CD4-positive, alpha-beta T cell treated with Interleukin-17A for 4 hours (primary cell): ENCODE measurements around the gene CXCL14.
"Not testable (repeated sequence)": the region's sequence is repeated elsewhere in the genome, so short reads cannot be mapped to it uniquely, and the experiment has no call there.

Source experiments
- DNase-seq: peaks from one replicate; pipeline ENCODE4 v3.0.0-alpha.2; 2020; ENCODE audit warnings: mixed read lengths

The CXCL14 gene

DNA sequence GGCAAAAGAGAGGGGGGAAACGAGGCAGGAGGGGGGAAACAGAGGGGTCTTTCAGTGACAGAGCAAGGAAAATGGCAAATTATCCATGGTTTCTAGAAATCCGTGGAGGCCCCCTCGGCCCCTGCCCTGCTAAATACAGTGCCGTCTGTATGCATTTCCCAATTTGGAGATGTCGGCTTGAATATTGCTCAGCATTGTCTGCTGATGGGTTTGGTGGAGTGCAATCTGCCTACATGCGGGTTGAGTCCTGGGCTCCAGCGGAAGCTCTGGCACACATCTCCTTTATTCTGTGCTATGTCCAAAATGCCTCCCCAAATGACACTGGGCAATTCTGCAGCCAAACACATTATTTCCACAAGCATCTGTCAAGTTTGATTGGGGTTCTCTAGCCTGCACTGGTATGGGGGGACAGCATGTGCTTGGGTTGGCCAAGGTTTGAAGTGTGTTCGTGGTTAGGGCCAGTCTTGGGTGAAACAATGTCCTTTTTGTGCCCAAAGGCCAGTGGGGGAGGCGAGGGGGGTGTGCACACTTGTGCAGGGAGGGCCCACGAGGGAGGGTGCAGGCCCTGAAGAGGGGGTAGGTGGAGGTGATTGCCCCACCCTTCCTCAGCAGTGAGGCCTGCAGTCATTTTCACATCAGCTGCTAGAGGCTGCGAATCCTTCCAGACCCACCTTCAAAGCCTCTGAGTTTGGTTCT, 36.8 kb downstream of the CXCL14 start:
- DNase-seq, result no peak

DNA sequence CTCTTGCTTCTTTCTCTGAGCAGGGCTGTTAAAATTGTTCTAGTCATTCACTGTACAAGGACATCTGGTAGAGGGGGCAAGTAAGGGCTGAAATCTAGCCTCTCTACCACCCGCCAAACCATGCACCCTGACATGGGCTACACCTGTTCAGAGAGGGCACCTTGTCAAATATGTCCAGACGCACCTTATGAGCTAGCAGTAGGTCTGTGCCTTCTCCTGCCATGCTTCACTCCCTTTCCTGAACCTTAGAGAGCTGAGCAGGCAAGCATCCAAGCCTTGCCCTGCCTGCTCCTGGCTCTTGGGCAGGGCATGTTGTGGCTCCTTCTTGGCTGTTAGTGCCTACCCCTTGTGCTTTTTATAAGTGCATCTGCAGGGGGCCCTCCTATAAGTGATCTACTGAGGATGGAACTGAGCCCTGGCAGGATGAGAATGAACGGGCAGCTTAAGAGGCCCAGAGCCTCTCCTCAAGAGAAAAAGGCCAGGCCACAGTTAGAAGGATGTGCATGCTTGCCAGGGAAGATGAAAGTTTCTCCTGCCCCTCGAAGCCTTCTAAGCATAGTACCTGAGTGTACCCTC, 39.3 kb downstream of the CXCL14 start:
- DNase-seq, result no peak

DNA sequence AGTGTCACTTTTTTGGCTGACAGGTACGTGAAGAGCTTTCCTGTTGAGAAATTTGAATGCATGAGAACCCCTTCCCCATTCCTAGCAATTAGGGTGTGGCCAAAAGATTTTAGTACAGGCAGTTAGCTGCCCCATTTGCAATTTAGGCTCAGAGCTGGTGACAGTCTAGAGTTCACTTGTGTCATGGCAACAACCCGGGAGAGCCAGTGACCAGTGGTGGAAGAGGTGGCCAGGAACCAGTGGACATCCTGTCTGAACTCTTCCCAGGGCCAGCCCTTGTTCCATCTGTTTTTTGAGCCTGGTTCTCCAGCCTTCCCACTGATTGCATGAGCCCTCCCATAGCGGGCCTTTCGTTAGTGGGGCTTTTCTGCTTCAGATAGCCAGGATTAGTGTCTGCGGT, 40.5 kb downstream of the CXCL14 start:
- DNase-seq, result no peak

DNA sequence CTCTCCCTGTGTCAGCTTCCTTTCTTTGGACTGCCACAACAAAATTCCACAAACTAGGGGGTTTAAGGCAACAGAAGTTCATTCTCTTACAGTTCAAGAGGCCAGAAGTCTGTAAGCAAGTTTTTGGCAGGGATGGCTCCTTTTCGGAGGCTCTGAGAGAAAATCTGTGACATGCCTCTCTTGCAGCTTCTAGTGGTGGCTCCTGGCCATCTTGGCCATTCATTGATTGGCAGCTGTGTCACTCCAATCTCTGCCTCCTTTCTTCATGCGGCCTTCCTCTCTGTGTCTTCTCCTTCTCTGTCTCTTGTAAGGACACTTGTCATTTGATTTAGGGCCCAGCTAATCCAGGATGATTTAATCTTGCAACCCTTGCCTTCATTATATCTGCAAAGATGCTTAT, 41.0 kb downstream of the CXCL14 start:
- DNase-seq, result no peak

DNA sequence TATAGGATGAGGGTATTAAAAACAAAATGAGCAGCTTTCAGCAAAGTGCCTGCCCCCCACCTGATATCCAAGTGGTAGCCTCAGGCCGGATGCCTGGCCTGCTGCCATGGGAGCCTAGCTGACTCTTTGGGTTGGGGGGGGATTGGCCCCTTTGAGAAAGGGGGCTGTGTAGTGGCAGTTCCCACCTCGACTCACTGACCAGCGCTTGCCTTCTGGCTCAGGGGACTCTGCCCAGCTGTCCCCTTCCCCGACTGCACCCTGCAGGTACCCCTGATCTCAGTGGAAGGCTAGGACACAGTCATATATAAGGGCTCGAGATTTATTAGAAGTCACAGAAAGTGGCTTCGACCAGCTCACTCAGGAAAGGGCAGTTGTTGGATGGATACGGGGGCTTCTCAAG, 41.5 kb downstream of the CXCL14 start:
- DNase-seq, result no peak

DNA sequence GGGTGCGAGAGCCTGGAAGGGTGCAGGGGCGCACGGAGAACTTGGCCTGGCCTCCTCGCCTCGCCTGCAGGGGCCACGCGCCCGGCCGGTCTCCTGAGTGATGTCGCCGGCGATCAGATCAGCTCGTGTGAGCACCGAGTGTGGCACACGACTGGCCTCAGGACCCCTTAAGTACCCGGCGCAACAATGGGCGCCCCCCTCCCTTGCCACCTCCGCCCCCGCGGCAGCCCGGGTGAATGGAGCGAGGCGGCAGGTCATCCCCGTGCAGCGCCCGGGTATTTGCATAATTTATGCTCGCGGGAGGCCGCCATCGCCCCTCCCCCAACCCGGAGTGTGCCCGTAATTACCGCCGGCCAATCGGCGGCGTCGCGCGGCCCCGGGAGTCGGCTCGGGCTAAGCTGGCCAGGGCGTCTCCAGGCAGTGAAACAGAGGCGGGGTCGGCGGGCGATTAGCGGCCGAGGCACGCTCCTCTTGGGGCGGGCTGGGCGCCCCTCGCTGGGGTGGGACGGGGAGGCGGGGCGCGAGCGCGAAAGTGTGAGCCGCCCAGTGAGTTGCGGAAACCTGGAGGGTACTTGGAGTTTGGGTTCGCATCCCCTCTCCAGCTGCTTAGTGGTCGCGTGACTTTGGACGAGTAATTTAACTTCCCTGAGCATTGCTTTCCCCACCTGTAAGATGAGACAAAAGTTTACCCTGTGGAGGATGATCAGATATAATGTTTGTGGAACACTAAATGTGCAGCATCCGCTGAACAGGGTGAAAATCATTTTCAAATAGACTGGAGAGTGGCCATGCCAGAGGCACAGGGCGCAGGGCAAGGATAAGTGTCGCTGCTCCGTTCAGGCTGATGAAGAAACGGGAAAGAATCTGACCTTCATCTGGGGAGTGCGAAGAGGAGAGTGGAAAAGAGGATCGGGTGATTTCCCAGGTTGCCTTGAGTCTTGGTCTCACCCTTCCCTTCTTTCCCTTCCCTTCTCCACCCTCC, 42.7 kb downstream of the CXCL14 start, which contains the start of gene NEUROG1:
TSS of gene NEUROG1 (minus strand) at position 145 of the 982 bp plus-strand sequence. CDS start 274 bp downstream, outside the sequence.
- DNase-seq, result no peak

DNA sequence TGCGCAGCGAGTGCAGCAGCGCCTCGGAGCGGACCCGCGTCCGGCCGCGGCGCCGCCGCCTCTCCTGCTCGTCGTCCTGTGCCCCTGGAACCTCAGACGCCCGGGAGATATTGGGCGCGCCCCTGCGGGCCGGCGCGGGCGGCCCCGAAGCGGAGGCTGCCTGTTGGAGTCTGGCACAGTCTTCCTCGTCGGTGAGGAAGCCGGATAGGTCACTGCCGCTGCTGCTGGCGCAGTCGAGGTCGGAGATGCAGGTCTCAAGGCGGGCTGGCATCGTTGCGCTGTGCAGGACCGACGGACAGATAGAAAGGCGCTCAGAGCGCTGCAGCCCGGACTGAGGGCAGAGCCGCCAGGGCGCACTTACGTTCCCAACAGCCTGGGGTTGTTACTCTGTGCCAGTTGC, 43.4 kb downstream of the CXCL14 start:
- DNase-seq, result no peak

DNA sequence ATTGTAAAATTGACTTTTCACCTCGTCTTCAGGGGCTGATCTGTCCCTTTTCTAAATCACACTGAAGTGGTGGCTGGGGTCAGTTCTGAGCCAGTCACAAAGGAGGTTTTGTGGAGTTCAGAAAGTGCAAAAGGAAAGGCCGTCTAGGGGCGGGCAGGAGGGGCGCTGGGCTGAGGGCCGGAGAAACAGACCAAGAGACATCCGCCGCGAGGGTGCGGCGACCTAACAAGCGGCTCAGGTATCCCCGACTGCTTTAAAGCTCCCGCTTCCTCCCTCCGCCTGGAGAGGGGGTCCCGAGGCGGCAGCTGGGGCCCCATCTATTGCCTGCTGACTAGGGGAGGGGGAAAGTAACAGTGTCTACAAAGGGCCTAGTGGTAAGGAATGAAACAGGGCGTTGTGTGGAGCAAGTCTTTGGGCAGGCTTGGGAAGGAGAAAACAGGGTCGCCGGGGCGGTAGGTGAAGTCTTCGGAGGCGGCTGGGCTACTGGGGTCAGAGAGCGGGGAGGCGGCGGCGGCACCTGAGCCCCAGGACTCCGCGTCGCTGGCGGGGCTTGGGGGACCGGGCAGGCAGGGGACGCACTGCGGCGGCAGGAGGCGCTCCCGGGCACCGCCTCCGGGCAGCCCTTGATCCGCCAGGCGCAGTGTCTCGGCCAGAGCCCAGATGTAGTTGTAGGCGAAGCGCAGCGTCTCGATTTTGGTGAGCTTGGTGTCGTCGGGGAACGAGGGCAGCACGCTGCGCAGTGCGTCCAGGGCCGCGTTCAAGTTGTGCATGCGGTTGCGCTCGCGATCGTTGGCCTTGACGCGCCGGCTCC, 44.0 kb downstream of the CXCL14 start:
- no peak for DNase-seq

DNA sequence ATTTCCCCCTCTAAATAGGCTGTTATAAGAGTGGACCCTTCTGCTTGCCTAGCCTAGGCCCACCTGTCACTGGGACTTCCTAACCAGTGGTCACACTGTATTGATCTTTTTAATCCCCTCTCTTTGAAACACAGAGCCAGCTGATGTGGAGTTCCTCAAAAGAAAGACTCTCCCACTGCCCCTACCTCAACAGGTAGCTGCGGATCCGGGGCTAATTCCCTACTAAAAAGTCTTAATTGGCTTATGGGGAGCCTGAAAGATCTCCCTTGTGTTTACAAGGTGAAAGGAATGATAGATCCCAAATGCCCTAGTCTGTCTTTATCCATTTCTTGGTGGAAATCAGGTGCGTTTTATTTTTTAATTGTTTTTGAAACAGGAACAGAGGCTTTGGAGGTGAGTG, 45.0 kb downstream of the CXCL14 start:
- no peak for DNase-seq

DNA sequence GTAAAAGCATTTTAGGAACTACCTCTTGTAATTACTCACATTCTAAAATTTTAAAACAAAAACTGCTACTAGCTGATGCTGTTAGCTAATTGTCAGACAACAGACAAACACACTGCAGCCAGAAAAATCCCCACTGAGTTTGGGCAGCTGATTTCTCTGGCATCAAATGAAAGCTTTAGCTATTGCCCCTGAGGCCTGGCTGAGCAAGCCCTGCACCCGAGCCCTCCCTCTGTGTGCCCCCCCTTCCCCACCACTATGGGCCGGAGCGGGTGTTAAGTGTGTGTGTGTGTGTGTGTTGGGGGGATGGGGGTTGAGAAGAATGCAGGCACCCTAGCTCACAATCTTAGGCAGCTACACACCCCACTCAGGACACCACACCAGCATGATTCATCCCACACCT, 45.5 kb downstream of the CXCL14 start:
- DNase-seq, result no peak

DNA sequence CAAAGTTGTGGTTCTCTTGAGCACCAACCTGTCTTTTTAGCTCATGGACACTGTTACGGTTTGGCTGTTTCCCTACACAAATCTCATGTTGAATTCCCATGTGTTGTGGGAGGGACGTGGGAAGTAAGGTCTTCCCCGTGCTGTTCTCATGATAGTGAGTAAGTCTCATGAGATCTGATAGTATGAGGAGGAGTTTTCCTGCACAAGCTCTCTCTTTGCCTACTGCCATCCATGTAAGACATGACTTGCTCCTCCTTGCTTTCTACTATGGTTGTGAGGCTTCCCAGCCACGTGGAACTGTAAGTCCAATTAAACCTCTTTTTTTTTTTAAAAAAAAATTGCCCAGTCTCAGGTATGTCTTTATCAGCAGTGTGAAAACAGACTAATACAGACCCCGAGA, 49.2 kb downstream of the CXCL14 start:
- not testable (repeated sequence) for DNase-seq

DNA sequence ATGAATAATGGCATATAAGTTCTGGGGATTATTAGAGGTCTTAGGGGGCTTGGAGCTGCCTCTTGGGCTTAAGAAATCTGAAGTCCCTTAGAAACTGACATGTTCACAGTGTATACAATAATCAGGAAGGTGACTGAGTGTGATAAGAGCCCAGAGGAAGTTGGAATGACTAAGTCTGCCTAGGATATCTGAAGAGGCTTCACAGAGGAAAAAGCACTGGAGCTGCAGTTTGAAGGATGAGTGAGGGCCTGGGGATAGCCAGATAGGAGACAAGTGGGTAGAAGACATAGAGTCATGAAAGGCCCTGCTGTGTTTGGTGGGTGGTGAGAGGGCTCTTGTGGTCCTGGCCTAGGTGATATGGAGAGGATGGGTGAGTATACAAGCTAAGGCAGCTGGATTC, 51.9 kb downstream of the CXCL14 start:
- no peak for DNase-seq

DNA sequence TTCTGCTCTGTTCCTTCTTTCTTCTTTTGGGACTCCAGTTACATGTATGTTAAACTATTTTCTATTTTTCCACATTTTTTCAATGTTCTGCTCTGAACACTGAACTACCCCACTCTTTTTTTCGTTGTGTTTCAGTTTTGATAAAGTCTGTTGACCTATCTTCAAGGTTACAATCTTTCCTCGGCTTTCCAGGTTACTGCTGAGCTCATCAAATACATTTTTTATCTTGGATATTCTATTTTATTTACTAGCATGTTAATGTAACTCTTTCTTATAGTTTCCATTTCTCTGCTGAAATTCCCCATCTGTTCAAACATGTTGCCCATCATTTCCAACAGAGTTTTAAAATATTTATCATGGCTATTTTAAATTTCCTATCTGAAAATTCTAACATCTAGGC, 56.8 kb downstream of the CXCL14 start:
- DNase-seq, result no peak
